Liver (tissue), 9 donors: ENCODE measurements around the gene CHI3L2. TPM values are rescaled to one million over a fixed set of nuclear protein-coding genes. Genes with fewer than 3 reads are reported as not detected.

ENCODE experiments used
- DNase-seq: peaks from one replicate; pipeline ENCODE4 v3.0.0-alpha.2; 2017; ENCODE audit warnings: low spot score
- H3K27ac ChIP-seq, 2 donors: one replicate each; pipeline ENCODE4 v1.7.0; 2013; ENCODE audit warnings: inconsistent platforms in 2 of 2, low read length in 2 of 2, control low read depth in 1 of 2, low read depth in 1 of 2, mild to moderate bottlenecking in 1 of 2
- H3K27me3 ChIP-seq, 4 donors: one replicate each; pipeline versions ENCODE4 v1.6.1 to v1.7.0; 2013; ENCODE audit warnings: low read length in 3 of 4, inconsistent platforms in 1 of 4, mild to moderate bottlenecking in 1 of 4, moderate library complexity in 1 of 4; ENCODE audit not compliant: control insufficient read depth in 4 of 4, insufficient read depth in 4 of 4
- H3K36me3 ChIP-seq, 4 donors: one replicate each; pipeline versions ENCODE4 v1.6.1 to v1.7.0; 2013; ENCODE audit warnings: low read length in 3 of 4, mild to moderate bottlenecking in 3 of 4, low read depth in 1 of 4, moderate library complexity in 1 of 4; ENCODE audit not compliant: control insufficient read depth in 4 of 4, insufficient read depth in 3 of 4
- H3K4me1 ChIP-seq, 4 donors: one replicate each; pipeline versions ENCODE4 v1.6.1 to v1.7.0; 2013; ENCODE audit warnings: low read length in 3 of 4, mild to moderate bottlenecking in 3 of 4, moderate library complexity in 1 of 4; ENCODE audit not compliant: control insufficient read depth in 4 of 4, insufficient read depth in 4 of 4
- H3K4me3 ChIP-seq, 3 donors: one replicate each; pipeline versions ENCODE4 v1.6.1 to v1.7.0; 2013; ENCODE audit warnings: low read length in 3 of 3, control low read depth in 1 of 3, low read depth in 1 of 3, mild to moderate bottlenecking in 1 of 3
- H3K9ac ChIP-seq, 2 donors: one replicate each; pipeline ENCODE4 v1.7.0; 2013; ENCODE audit warnings: low read length in 2 of 2, mild to moderate bottlenecking in 2 of 2, moderate library complexity in 2 of 2, control low read depth in 1 of 2, low read depth in 1 of 2
- H3K9me3 ChIP-seq, 4 donors: one replicate each; pipeline versions ENCODE4 v1.6.1 to v1.7.0; 2013; ENCODE audit warnings: low read length in 3 of 4; ENCODE audit not compliant: control insufficient read depth in 4 of 4
- EGR1 ChIP-seq, 2 donors: IDR thresholded peaks; 2 replicates each; pipeline ENCODE4 v1.6.1; 2016 to 2018; ENCODE audit warnings: antibody characterized with exemption in 2 of 2, low read depth in 2 of 2
- FOXA1 ChIP-seq: IDR thresholded peaks from 2 replicates; pipeline ENCODE4 v1.6.1; 2016; ENCODE audit warnings: antibody characterized with exemption
- FOXA2 ChIP-seq: IDR thresholded peaks from 2 replicates; pipeline ENCODE4 v1.6.1; 2016; ENCODE audit warnings: antibody characterized with exemption
- GABPA ChIP-seq, 2 donors: IDR thresholded peaks in 1 of 2; conservative IDR thresholded peaks in 1 of 2; 2 replicates each; pipeline ENCODE4 v1.6.1; 2016; ENCODE audit warnings: antibody characterized with exemption in 2 of 2, mild to moderate bottlenecking in 1 of 2, moderate library complexity in 1 of 2
- HNF4A ChIP-seq, 2 donors: conservative IDR thresholded peaks; 2 replicates each; pipeline ENCODE4 v1.6.1; 2016; ENCODE audit warnings: antibody characterized with exemption in 2 of 2, mild to moderate bottlenecking in 2 of 2
- HNF4G ChIP-seq: IDR thresholded peaks from 2 replicates; pipeline ENCODE4 v1.6.1; 2016; ENCODE audit warnings: antibody characterized with exemption
- JUND ChIP-seq, 2 donors: IDR thresholded peaks; 2 replicates each; pipeline ENCODE4 v1.6.1; 2016; ENCODE audit warnings: antibody characterized with exemption in 2 of 2
- MAX ChIP-seq: IDR thresholded peaks from 2 replicates; pipeline ENCODE4 v1.6.1; 2016; ENCODE audit warnings: antibody characterized with exemption
- NR2F2 ChIP-seq: IDR thresholded peaks from 2 replicates; pipeline ENCODE4 v1.6.1; 2016; ENCODE audit warnings: antibody characterized with exemption
- RAD21 ChIP-seq, 2 donors: IDR thresholded peaks; 2 replicates each; pipeline ENCODE4 v1.6.1; 2016; ENCODE audit warnings: antibody characterized with exemption in 2 of 2, mild to moderate bottlenecking in 2 of 2
- REST ChIP-seq: IDR thresholded peaks from 2 replicates; pipeline ENCODE4 v1.6.1; 2016; ENCODE audit warnings: antibody characterized with exemption, mild to moderate bottlenecking
- RXRA ChIP-seq, 2 donors: IDR thresholded peaks; 2 replicates each; pipeline ENCODE4 v1.6.1; 2017 to 2018; ENCODE audit warnings: antibody characterized with exemption in 2 of 2, mild to moderate bottlenecking in 1 of 2
- SP1 ChIP-seq: IDR thresholded peaks from 2 replicates; pipeline ENCODE4 v1.6.1; 2018; ENCODE audit warnings: antibody characterized with exemption, mild to moderate bottlenecking
- TAF1 ChIP-seq: conservative IDR thresholded peaks from 2 replicates; pipeline ENCODE4 v1.6.1; 2016; ENCODE audit warnings: antibody characterized with exemption, mild to moderate bottlenecking
- YY1 ChIP-seq: IDR thresholded peaks from 2 replicates; pipeline ENCODE4 v1.6.1; 2016; ENCODE audit warnings: antibody characterized with exemption, mild to moderate bottlenecking
- ZBTB33 ChIP-seq: IDR thresholded peaks from 2 replicates; pipeline ENCODE4 v1.6.1; 2016; ENCODE audit warnings: antibody characterized with exemption
- WGBS: extraction: QIAGEN DNeasy Blood & Tissue Kit; methylation state at CpG from one replicate; pipeline ENCODE4 v1.1.7; 2013; 5-methylcytosine and 5-hydroxymethylcytosine counted together
- polyA plus RNA-seq, 2 donors: library from polyadenylated mRNA; stranded (reverse) in 1 of 2; unstranded in 1 of 2; fragments of 200-250 nt in 1 of 2; fragments of >200 nt in 1 of 2; fragmentation: Nextera tagmentation in 1 of 2; extraction: Ambion mirVana in 1 of 2; gene quantifications; one replicate each; pipeline versions ENCODE4 v1.2.1 to v1.2.3, GENCODE V29; 2013 to 2015
- total RNA-seq, 2 donors: library from RNA; depleted of rRNA; stranded (reverse); fragments of >200 nt; gene quantifications; one replicate each; pipeline ENCODE4 v1.2.3, GENCODE V29; 2014
- TF ChIP-seq, protein P1 (sequence below): IDR thresholded peaks from 2 replicates; pipeline ENCODE4 v1.6.1; 2016; ENCODE audit warnings: antibody characterized with exemption
- TF ChIP-seq, protein P2 (sequence below): fragments of 150-350 bp; IDR thresholded peaks from 2 replicates; pipeline ENCODE4 v1.5.1; 2017; ENCODE audit warnings: improper control_type of control experiment, low read depth, low read length; ENCODE audit not compliant: missing input control
- donor health status: healthy.
- donor health status: healthy.
- donor health status: healthy.
- donor health status: healthy.
- donor health status: healthy.

The CHI3L2 gene
- total and polyA plus RNA-seq, 4 donors: 0.07 to 0.32 (median 0.24) TPM

GRCh38 chr1:111281411-111281810 lies 53.9 kb downstream of the CHI3L2 start:
- no peak for DNase-seq
- WGBS: 80% methylated on average over 5 of the region's 5 CpGs
- Histone ChIP-seq H3K4me3 (no peak overlapping the region), H3K27me3 (no peaks in the 10 kb centered on the region), H3K9me3 (peaks cover 0 to 2% (median 0%) of the 10 kb centered on the region in 4 donors), H3K27ac (no peak overlapping the region), H3K9ac (no peak overlapping the region), H3K36me3 (no peaks in the 10 kb centered on the region), H3K4me1 (no peaks in the 10 kb centered on the region)
- TF ChIP-seq JUND (IDR thresholded peaks at IDR 0.05): no peak
- no peak for TF ChIP-seq FOXA1
- TF ChIP-seq RXRA (IDR thresholded peaks at IDR 0.05): no peak
- TF ChIP-seq, protein P1, sequence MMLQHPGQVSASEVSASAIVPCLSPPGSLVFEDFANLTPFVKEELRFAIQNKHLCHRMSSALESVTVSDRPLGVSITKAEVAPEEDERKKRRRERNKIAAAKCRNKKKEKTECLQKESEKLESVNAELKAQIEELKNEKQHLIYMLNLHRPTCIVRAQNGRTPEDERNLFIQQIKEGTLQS: no peak
- no peak for TF ChIP-seq HNF4G
- TF ChIP-seq NR2F2: no peak
- TF ChIP-seq FOXA2: no peak
- no peak for TF ChIP-seq GABPA (IDR thresholded peaks at IDR 0.05 in 1 of 2, conservative IDR thresholded peaks at IDR 0.05 in 1 of 2)
- no peak for TF ChIP-seq HNF4A (conservative IDR thresholded peaks at IDR 0.05)
- no peak for TF ChIP-seq EGR1 (IDR thresholded peaks at IDR 0.05; ENCODE audit: low read depth in 2 of 2)
- no peak for TF ChIP-seq ZBTB33

DNA sequence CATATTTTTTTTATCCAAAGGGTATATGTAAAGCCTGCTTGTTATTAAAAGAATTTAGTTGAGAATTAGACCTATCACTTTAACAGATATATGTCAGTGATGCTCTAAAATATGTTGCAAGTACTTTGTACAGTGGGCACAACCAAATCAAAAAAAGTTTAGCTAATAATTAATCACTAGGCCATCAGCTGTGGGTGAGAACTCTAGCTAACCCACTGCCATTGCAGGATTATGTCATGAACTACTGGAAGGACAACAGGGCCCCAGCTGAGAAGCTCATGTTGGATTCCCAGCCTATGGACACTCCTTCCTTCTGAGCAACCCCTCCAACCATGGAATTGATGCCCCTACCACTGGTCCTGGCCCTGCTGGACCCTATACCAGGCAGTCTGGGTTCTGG lies 56.3 kb downstream of the CHI3L2 start:
- no peak overlapping the region for H3K9ac ChIP-seq
- no peaks in the 10 kb centered on the region for H3K27me3 ChIP-seq
- DNase-seq: no peak
- H3K4me1 ChIP-seq: no peaks in the 10 kb centered on the region
- H3K36me3 ChIP-seq: no peaks in the 10 kb centered on the region
- no peak overlapping the region for H3K4me3 ChIP-seq
- TF ChIP-seq REST: no peak
- TF ChIP-seq TAF1: no peak
- TF ChIP-seq SP1: no peak
- TF ChIP-seq YY1: no peak
- TF ChIP-seq FOXA2: no peak
- no peak for TF ChIP-seq JUND (IDR thresholded peaks at IDR 0.05)
- TF ChIP-seq EGR1 (IDR thresholded peaks at IDR 0.05; ENCODE audit: low read depth in 2 of 2): no peak
- no peak for TF ChIP-seq GABPA (IDR thresholded peaks at IDR 0.05 in 1 of 2, conservative IDR thresholded peaks at IDR 0.05 in 1 of 2)
- no peak for TF ChIP-seq RAD21 (IDR thresholded peaks at IDR 0.05)
- TF ChIP-seq RXRA (IDR thresholded peaks at IDR 0.05): no peak
- TF ChIP-seq FOXA1: no peak
- TF ChIP-seq HNF4G: no peak
- no peak for TF ChIP-seq MAX
- TF ChIP-seq, protein P2, sequence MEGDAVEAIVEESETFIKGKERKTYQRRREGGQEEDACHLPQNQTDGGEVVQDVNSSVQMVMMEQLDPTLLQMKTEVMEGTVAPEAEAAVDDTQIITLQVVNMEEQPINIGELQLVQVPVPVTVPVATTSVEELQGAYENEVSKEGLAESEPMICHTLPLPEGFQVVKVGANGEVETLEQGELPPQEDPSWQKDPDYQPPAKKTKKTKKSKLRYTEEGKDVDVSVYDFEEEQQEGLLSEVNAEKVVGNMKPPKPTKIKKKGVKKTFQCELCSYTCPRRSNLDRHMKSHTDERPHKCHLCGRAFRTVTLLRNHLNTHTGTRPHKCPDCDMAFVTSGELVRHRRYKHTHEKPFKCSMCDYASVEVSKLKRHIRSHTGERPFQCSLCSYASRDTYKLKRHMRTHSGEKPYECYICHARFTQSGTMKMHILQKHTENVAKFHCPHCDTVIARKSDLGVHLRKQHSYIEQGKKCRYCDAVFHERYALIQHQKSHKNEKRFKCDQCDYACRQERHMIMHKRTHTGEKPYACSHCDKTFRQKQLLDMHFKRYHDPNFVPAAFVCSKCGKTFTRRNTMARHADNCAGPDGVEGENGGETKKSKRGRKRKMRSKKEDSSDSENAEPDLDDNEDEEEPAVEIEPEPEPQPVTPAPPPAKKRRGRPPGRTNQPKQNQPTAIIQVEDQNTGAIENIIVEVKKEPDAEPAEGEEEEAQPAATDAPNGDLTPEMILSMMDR: no peak
- no peak for TF ChIP-seq HNF4A (conservative IDR thresholded peaks at IDR 0.05)
- TF ChIP-seq NR2F2: no peak
- no peak for TF ChIP-seq ZBTB33
- no peak overlapping the region for H3K27ac ChIP-seq
- no peaks in the 10 kb centered on the region for H3K9me3 ChIP-seq
